ENCODE results near the gene TEX50. TPM values are rescaled to one million over a fixed set of nuclear protein-coding genes. Genes with fewer than 3 reads are reported as not detected.
"Not testable (repeated sequence)": the region's sequence is repeated elsewhere in the genome, so short reads cannot be mapped to it uniquely, and the experiment has no call there.

TEX50 gene
- total RNA-seq, 3 donors from 2014 or later = not detected

DNA sequence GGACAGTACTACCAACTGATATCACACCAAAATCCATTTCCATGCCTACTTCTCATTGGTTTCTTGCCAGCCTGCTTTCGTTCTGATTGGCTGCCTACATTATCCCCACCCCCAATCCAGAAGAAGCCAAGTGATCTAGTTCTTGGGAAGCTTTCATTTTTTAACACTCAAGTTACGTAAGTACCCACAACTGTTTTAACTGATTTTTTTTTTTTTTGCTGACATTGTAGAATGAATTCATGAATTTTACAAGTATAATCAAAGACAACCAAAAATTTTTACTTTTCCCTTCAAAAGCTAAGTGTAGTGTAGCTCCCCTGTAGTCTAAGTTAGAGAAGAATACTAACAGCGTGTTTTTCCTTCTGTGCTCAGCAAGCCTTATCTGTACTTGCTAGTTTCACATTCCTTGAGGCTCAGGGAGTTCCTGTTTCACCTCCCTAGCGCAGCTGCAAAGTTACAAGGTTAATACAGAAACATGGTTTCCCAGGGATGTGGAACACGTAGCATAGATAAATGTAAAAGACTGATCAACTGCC, 32.0 kb upstream of the TEX50 start, which contains the start of gene SLC9C2:
Gene SLC9C2 (minus strand): TSS at position 17 of the 536 bp plus-strand sequence. CDS start 1,296 bp downstream, outside the sequence.
- no peaks in the 10 kb centered on the region for H3K27me3 ChIP-seq
- DNase-seq (ENCODE audit: low spot score in 2 of 2) = no peak
- H3K27ac ChIP-seq = no peak within 1 kb of the TSS
- TF ChIP-seq POLR2AphosphoS5 (IDR thresholded peaks at IDR 0.05) = no peak
- TF ChIP-seq CTCF (IDR thresholded peaks at IDR 0.05) = no peak
- H3K36me3 ChIP-seq = no peaks in the 10 kb centered on the region
- intact Hi-C loops (cut with DNase I; ENCODE audit: low total_unique reads) = no loop called here
- peak within 1 kb of the TSS; percentile 18 to 39 (median 19) for H3K4me3 ChIP-seq
- no peaks in the 10 kb centered on the region for H3K9me3 ChIP-seq
- H3K4me1 ChIP-seq = no peaks in the 10 kb centered on the region

- H3K27me3 ChIP-seq = no peaks in the 10 kb centered on the region
- H3K4me3 ChIP-seq = no peak overlapping the region
- no peaks in the 10 kb centered on the region for H3K36me3 ChIP-seq
- no peak overlapping the region for H3K27ac ChIP-seq
- no peaks in the 10 kb centered on the region for H3K4me1 ChIP-seq
- no peak for DNase-seq (ENCODE audit: low spot score in 2 of 2)
- H3K9me3 ChIP-seq = no peaks in the 10 kb centered on the region
- no peak for TF ChIP-seq POLR2AphosphoS5 (IDR thresholded peaks at IDR 0.05)
- no peak for TF ChIP-seq CTCF (IDR thresholded peaks at IDR 0.05)
- no peak for TF ChIP-seq POLR2A (IDR thresholded peaks at IDR 0.05)
- intact Hi-C loops (cut with DNase I; ENCODE audit: low total_unique reads) = no loop called here
Measured at GRCh38 chr1:173608503-173609216, 26.5 kb upstream of the TEX50 start.

GRCh38 chr1:173613086-173613485, 22.1 kb upstream of the TEX50 start:
- H3K27me3 ChIP-seq; H3K4me3 ChIP-seq; DNase-seq (ENCODE audit: low spot score in 2 of 2); H3K27ac ChIP-seq; H3K36me3 ChIP-seq; intact Hi-C loops (cut with DNase I; ENCODE audit: low total_unique reads); H3K4me1 ChIP-seq; H3K9me3 ChIP-seq: not testable (repeated sequence)

DNA sequence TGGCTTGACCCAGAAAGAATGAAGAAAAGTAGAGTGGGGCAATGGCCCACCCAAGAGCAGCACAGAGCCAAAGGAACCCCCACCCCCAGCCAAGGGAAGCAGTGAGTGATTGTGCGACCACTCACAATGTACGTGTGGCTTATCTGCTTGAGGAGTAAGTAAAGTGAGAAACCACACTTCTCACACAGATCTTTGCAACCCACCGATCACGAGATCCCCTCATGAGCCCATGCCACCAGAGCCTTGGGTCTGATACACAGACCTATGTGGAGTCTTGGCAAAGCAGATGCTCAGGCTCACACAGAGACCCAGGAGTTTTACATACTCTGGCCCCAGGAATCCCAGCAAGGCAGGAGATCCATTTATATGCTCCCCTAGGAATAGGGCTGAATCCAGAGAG, 18.3 kb upstream of the TEX50 start:
- Histone ChIP-seq H3K27me3 (no peaks in the 10 kb centered on the region), H3K36me3 (no peaks in the 10 kb centered on the region), H3K27ac (no peak overlapping the region), H3K9me3 (peaks cover 14 to 21% of the 10 kb centered on the region in 2 donors), H3K4me1 (no peaks in the 10 kb centered on the region), H3K4me3 (no peak overlapping the region)
- no peak for DNase-seq (ENCODE audit: low spot score in 2 of 2)
- TF ChIP-seq POLR2AphosphoS5 (IDR thresholded peaks at IDR 0.05) (no peak), POLR2A (IDR thresholded peaks at IDR 0.05) (no peak), CTCF (IDR thresholded peaks at IDR 0.05) (no peak)
- intact Hi-C loops (cut with DNase I; ENCODE audit: low total_unique reads) = no loop called here

DNA sequence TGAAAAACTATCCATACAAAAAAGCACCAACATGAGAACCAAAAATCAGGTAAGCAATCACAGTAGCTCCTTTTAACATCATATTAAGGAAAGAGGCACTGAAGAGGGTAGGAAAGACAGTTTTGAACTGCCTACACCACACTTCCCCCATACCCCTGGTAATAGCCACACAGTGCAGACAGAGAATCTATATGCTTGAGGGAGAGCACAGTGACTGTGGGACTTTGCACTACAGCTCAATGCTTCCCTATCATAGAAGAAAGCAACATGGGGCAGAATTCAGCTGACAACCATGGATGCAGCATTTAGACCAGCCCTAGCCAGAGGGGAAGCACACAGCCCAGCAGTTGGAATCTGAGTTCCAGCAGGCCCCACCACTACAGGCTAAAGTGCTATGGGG, 7.9 kb upstream of the TEX50 start:
- H3K27me3 ChIP-seq = no peaks in the 10 kb centered on the region
- DNase-seq (ENCODE audit: low spot score in 2 of 2) = no peak
- no peak overlapping the region for H3K27ac ChIP-seq
- H3K9me3 ChIP-seq = peaks cover 0 to 6% of the 10 kb centered on the region in 2 donors
- no peaks in the 10 kb centered on the region for H3K4me1 ChIP-seq
- H3K36me3 ChIP-seq = peaks cover 6% of the 10 kb centered on the region
- intact Hi-C loops (cut with DNase I; ENCODE audit: low total_unique reads) = no loop called here
- TF ChIP-seq POLR2A (IDR thresholded peaks at IDR 0.05) = no peak
- TF ChIP-seq CTCF (IDR thresholded peaks at IDR 0.05) = no peak
- no peak for TF ChIP-seq POLR2AphosphoS5 (IDR thresholded peaks at IDR 0.05)
- H3K4me3 ChIP-seq = no peak overlapping the region

Data from breast epithelium (tissue), 4 donors.